ENCODE data around the gene ADK.
"Not testable (repeated sequence)": the region's sequence is repeated elsewhere in the genome, so short reads cannot be mapped to it uniquely, and the experiment has no call there.

ADK gene

DNA sequence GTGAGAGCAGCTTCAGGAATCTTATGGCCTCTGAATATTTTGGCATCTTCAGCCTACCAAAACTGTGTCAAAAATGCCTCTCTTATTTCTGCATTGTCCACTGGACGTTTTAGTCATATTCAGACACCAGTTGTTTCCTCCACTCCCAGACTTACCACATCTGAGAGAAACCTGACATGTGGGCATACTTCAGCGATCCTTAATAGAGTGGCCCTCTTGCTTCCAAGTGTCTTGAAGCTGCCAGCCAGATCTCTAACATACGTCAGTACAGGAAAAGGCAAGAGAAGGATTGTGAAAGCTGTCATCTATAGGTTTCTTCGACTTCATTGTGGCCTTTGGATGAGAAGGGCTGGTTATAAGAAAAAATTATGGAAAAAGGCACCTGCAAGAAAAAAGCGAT is 376.6 kb downstream of the ADK start:
- not testable (repeated sequence) for H3K4me3 ChIP-seq (ENCODE audit: low read length); DNase-seq (ENCODE audit: low read depth); H3K9me3 ChIP-seq (ENCODE audit: control insufficient read depth, low read length); H3K27me3 ChIP-seq (replicated peaks; ENCODE audit: control insufficient read depth, insufficient read depth, low read length); H3K9ac ChIP-seq (ENCODE audit: low read length); H3K36me3 ChIP-seq (ENCODE audit: control insufficient read depth, insufficient read depth, low read length, severe bottlenecking); H3K4me1 ChIP-seq (ENCODE audit: control insufficient read depth, insufficient read depth, low read length)

DNA sequence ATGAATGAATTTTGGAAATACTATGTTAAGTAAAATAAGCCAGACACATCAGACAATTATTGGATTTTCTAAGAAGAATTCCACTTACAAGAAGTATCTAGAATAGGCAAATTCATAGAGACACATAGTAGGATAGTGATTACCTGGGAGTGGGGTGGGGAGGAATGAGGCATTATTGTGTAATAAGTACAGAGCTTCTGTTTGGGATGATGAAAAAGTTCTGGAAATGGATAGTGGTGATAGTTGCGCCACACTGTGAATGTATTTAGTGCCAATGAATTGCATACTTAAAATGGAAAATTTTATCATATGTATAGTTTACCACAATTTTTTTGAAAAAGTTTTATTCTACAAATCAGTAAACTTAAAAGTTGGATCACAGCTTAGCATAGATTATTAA is 378.2 kb downstream of the ADK start:
- Histone ChIP-seq H3K36me3 (ENCODE audit: control insufficient read depth, insufficient read depth, low read length, severe bottlenecking) (no peaks in the 10 kb centered on the region), H3K4me3 (ENCODE audit: low read length) (no peak overlapping the region), H3K4me1 (ENCODE audit: control insufficient read depth, insufficient read depth, low read length) (no peaks in the 10 kb centered on the region), H3K27me3 (replicated peaks; ENCODE audit: control insufficient read depth, insufficient read depth, low read length) (no peaks in the 10 kb centered on the region), H3K9me3 (ENCODE audit: control insufficient read depth, low read length) (no peaks in the 10 kb centered on the region), H3K9ac (ENCODE audit: low read length) (no peak overlapping the region)
- peak; percentile 25 for DNase-seq (ENCODE audit: low read depth)

DNA sequence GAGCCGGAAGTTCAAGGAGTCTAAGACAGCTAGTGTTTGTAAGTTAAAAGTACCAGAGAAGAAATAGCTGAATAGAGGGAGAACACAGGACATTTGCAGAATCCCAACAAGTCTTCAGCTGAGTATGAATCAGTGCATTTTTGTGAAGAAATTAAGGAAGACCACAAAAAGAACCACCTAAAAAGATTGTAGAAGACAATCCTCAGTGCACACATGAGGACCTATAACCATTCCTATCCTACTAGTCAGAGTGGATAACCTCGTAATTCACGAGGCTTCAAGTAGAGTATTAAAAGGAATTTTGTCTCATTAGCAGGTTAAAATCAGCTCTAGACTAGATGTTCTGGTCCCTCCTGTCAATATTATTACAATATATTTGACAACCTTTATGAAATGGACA is 380.0 kb downstream of the ADK start:
- H3K9ac ChIP-seq (ENCODE audit: low read length): no peak overlapping the region
- H3K4me1 ChIP-seq (ENCODE audit: control insufficient read depth, insufficient read depth, low read length): no peaks in the 10 kb centered on the region
- no peaks in the 10 kb centered on the region for H3K36me3 ChIP-seq (ENCODE audit: control insufficient read depth, insufficient read depth, low read length, severe bottlenecking)
- no peak for DNase-seq (ENCODE audit: low read depth)
- no peaks in the 10 kb centered on the region for H3K9me3 ChIP-seq (ENCODE audit: control insufficient read depth, low read length)
- no peak overlapping the region for H3K4me3 ChIP-seq (ENCODE audit: low read length)
- H3K27me3 ChIP-seq (replicated peaks; ENCODE audit: control insufficient read depth, insufficient read depth, low read length): no peaks in the 10 kb centered on the region

DNA sequence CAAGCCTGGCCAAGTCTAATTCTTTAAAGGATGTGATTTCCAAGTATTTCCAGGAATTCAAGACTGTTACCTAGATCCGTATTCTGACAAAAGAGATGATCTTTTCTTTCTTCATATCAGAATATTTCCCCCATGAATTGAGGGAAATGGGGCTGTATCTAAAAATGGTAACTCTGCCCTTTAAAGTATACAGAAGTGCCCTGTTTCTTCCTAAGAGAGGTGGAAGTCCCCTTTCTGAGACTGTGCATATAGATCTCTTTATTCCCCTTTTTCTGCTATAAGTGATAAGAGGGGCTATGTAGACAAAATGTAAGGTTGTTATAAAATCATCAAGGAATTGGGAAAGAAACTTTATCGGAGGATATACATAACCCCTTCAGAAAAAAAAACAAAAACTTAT is 388.3 kb downstream of the ADK start:
- H3K36me3 ChIP-seq (ENCODE audit: control insufficient read depth, insufficient read depth, low read length, severe bottlenecking): no peaks in the 10 kb centered on the region
- no peaks in the 10 kb centered on the region for H3K9me3 ChIP-seq (ENCODE audit: control insufficient read depth, low read length)
- no peak overlapping the region for H3K4me3 ChIP-seq (ENCODE audit: low read length)
- peaks cover 20% of the 10 kb centered on the region for H3K4me1 ChIP-seq (ENCODE audit: control insufficient read depth, insufficient read depth, low read length)
- H3K9ac ChIP-seq (ENCODE audit: low read length): no peak overlapping the region
- DNase-seq (ENCODE audit: low read depth): no peak
- no peaks in the 10 kb centered on the region for H3K27me3 ChIP-seq (replicated peaks; ENCODE audit: control insufficient read depth, insufficient read depth, low read length)

DNA sequence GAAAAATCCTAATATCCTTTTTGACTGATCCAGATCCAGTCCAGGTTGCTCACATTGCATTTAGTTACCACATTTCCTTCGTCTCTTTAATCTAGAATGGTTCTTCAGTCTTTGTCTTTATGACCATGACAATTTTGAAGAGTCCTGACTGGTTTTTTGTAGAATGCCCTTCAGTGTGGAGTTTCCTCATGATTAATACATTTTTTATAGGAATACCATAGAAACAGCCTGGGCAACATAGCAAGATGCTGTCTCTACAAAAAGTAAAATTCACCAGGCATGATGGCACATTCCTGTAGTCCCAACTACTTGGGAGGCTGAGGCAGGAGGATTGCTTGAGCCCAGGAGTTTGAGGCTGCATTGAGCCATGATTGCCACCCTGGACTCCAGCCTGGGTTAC is 390.4 kb downstream of the ADK start:
- no peaks in the 10 kb centered on the region for H3K36me3 ChIP-seq (ENCODE audit: control insufficient read depth, insufficient read depth, low read length, severe bottlenecking)
- no peak overlapping the region for H3K9ac ChIP-seq (ENCODE audit: low read length)
- no peak overlapping the region for H3K4me3 ChIP-seq (ENCODE audit: low read length)
- no peaks in the 10 kb centered on the region for H3K9me3 ChIP-seq (ENCODE audit: control insufficient read depth, low read length)
- DNase-seq (ENCODE audit: low read depth): no peak
- H3K27me3 ChIP-seq (replicated peaks; ENCODE audit: control insufficient read depth, insufficient read depth, low read length): no peaks in the 10 kb centered on the region
- peaks cover 31% of the 10 kb centered on the region for H3K4me1 ChIP-seq (ENCODE audit: control insufficient read depth, insufficient read depth, low read length)

DNA sequence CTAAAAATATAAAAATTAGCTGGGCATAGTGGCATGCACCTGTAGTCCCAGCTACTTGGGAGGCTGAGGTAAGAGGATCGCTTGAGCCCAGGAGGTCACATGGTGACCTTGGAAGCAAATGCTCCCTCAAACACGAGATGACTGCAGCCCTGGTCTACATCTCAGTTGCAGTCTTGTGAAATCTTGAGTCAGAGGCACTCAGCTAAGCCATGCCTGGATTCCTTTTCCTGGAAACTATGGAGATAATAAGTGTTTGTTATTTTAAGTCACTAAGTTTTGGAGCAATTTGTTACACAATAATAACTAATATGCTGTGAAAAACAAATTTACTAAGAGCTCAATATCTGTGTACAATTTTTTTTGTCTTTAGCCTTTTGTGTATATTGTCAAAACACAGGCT is 391.1 kb downstream of the ADK start:
- Histone ChIP-seq H3K36me3 (ENCODE audit: control insufficient read depth, insufficient read depth, low read length, severe bottlenecking) (no peaks in the 10 kb centered on the region), H3K9me3 (ENCODE audit: control insufficient read depth, low read length) (no peaks in the 10 kb centered on the region), H3K4me1 (ENCODE audit: control insufficient read depth, insufficient read depth, low read length) (peaks cover 31% of the 10 kb centered on the region), H3K27me3 (replicated peaks; ENCODE audit: control insufficient read depth, insufficient read depth, low read length) (no peaks in the 10 kb centered on the region), H3K4me3 (ENCODE audit: low read length) (peak overlapping the region; percentile 61), H3K9ac (ENCODE audit: low read length) (peak overlapping the region; percentile 63)
- DNase-seq (ENCODE audit: low read depth): peak; percentile 96

DNA sequence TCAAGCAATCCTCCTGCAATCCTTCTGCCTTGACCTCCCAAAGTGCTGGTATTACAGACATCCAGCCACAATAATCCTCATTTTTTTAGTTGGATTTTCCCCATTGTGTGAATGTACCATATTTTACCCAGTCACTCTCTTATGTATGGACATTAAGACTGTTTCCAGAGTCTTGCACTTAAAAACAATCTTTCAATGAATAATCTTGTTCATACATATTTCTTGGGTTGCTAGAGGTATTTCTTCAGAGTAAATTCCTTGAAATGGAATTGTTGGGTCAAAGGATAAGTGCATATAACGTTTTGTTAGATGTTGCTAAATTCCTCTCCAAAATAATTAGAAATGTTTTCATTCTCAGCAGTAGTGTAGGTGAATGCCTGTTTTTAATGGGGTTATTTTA is 392.3 kb downstream of the ADK start:
- no peaks in the 10 kb centered on the region for H3K36me3 ChIP-seq (ENCODE audit: control insufficient read depth, insufficient read depth, low read length, severe bottlenecking)

DNA sequence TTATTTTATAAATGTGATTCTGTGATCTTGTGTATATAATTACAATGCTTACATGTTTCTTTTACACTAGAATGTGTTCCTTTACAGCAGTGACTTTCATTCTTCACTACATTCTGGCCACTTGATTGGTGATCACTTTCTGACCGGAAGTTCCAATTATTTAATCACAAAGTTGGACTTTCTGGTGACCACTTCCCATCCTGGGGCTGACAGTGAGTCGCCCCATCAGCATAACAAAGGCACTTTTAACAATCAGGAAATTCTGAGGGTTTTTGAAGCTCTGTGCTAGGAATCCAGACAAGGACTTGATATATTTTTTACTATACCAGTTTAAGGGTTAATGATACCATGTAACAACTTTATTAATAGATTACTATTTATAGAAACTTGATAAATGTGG is 393.1 kb downstream of the ADK start:
- Histone ChIP-seq H3K9me3 (ENCODE audit: control insufficient read depth, low read length) (no peaks in the 10 kb centered on the region), H3K4me1 (ENCODE audit: control insufficient read depth, insufficient read depth, low read length) (peaks cover 31% of the 10 kb centered on the region), H3K4me3 (ENCODE audit: low read length) (peak overlapping the region; percentile 27), H3K36me3 (ENCODE audit: control insufficient read depth, insufficient read depth, low read length, severe bottlenecking) (no peaks in the 10 kb centered on the region), H3K9ac (ENCODE audit: low read length) (no peak overlapping the region), H3K27me3 (replicated peaks; ENCODE audit: control insufficient read depth, insufficient read depth, low read length) (no peaks in the 10 kb centered on the region)
- peak; percentile 34 for DNase-seq (ENCODE audit: low read depth)

More for the DNA sequence above, 392.3 kb downstream of the ADK start:
- Histone ChIP-seq H3K4me3 (ENCODE audit: low read length) (no peak overlapping the region), H3K4me1 (ENCODE audit: control insufficient read depth, insufficient read depth, low read length) (peaks cover 31% of the 10 kb centered on the region), H3K27me3 (replicated peaks; ENCODE audit: control insufficient read depth, insufficient read depth, low read length) (no peaks in the 10 kb centered on the region), H3K9ac (ENCODE audit: low read length) (no peak overlapping the region), H3K9me3 (ENCODE audit: control insufficient read depth, low read length) (no peaks in the 10 kb centered on the region)
- DNase-seq (ENCODE audit: low read depth): peak; percentile 69

DNA sequence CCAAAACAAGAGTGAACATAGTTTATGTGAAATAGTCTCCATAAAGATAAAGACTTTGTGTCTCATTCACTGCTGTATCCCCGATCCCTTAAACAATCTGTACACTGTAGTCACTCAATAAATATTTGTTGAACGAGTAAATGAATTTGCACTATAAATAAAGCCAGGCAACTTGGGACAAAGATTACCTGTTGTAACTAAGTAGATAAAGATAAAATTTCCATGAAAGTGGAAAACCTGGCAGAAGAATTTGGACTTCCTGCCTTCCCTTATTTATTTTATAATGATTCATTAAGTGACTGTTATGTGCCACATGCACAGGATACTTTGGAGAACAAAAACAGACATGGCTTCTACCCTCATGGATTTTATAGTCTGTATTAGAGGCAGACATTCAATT is 397.7 kb downstream of the ADK start:
- no peak overlapping the region for H3K4me3 ChIP-seq (ENCODE audit: low read length)
- no peak overlapping the region for H3K9ac ChIP-seq (ENCODE audit: low read length)
- H3K27me3 ChIP-seq (replicated peaks; ENCODE audit: control insufficient read depth, insufficient read depth, low read length): no peaks in the 10 kb centered on the region
- no peaks in the 10 kb centered on the region for H3K9me3 ChIP-seq (ENCODE audit: control insufficient read depth, low read length)
- peaks cover 17% of the 10 kb centered on the region for H3K4me1 ChIP-seq (ENCODE audit: control insufficient read depth, insufficient read depth, low read length)
- H3K36me3 ChIP-seq (ENCODE audit: control insufficient read depth, insufficient read depth, low read length, severe bottlenecking): no peaks in the 10 kb centered on the region
- no peak for DNase-seq (ENCODE audit: low read depth)

DNA sequence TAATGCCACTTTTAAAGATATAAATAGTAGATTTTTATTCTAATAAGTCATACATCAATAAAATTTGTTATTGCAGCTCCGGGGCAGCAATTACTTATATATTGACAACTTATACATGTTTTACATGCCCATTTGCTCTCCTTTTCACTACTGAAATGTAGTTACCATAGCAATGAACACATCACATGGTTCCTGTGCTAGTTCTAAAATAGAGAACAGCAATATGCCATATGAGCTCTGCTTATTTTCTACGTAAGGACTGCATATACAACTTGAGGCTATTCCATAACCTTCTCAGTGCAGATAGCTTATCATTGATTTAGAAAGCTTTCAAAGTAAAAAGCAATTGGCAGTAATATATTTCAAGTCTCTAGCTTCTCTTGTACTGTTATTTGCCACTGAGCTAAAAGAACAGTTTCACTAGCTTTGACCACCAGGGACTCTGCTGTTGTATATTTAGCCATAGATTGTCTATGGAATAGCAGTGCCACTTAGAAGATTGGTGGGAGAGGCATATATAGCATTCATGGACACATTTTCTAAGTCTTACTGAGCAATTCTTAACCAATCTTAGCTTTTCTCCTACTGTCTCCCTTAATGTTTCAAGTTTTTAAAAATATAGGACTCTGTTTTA is 405.2 kb downstream of the ADK start:
- Histone ChIP-seq H3K27me3 (replicated peaks; ENCODE audit: control insufficient read depth, insufficient read depth, low read length) (no peaks in the 10 kb centered on the region), H3K4me1 (ENCODE audit: control insufficient read depth, insufficient read depth, low read length) (no peaks in the 10 kb centered on the region)

DNA sequence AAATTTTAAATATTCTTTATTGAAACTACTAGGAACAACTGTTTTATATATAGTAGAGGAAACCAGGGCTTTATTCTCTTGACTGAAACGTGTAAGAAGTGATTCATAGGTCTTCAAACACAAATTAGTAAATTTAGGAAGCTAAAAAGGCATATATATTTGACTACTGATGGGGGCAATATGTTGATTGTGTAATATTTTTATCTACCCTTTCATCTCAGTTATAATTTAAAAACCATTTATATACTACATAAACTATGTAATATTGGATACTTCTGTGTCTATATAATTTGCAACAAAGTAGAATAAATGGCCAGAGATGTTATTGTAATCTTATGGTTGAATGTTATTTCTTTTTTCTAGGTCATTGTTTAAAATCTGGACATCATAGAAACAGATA is 406.1 kb downstream of the ADK start:
- Histone ChIP-seq H3K4me3 (ENCODE audit: low read length) (no peak overlapping the region), H3K9ac (ENCODE audit: low read length) (no peak overlapping the region), H3K27me3 (replicated peaks; ENCODE audit: control insufficient read depth, insufficient read depth, low read length) (no peaks in the 10 kb centered on the region), H3K4me1 (ENCODE audit: control insufficient read depth, insufficient read depth, low read length) (no peaks in the 10 kb centered on the region), H3K9me3 (ENCODE audit: control insufficient read depth, low read length) (no peaks in the 10 kb centered on the region), H3K36me3 (ENCODE audit: control insufficient read depth, insufficient read depth, low read length, severe bottlenecking) (peaks cover 14% of the 10 kb centered on the region)
- no peak for DNase-seq (ENCODE audit: low read depth)

More for the DNA sequence above, 405.2 kb downstream of the ADK start:
- Histone ChIP-seq H3K9me3 (ENCODE audit: control insufficient read depth, low read length) (no peaks in the 10 kb centered on the region), H3K4me3 (ENCODE audit: low read length) (no peak overlapping the region), H3K9ac (ENCODE audit: low read length) (no peak overlapping the region), H3K36me3 (ENCODE audit: control insufficient read depth, insufficient read depth, low read length, severe bottlenecking) (peaks cover 14% of the 10 kb centered on the region)
- no peak for DNase-seq (ENCODE audit: low read depth)

DNA sequence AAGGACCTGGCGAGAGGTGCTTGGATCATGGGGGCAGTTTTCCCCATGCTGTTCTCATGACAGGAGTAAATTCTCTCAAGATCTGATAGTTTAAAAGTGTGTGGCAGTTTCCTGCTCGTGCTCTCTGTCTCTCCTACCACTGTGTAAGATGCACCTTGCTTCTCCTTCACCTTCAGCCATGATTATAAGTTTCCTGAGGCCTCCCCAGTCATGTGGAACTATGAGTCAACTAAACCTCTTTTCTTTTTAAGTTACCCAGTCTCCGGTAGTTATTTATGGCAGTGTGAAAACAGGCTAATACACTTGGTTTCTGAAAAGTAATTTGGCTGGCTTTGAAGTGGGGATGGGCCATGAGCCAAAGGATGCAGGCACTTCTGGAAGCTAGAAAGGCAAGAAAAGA is 407.4 kb downstream of the ADK start:
- no peak overlapping the region for H3K4me3 ChIP-seq (ENCODE audit: low read length)
- no peaks in the 10 kb centered on the region for H3K9me3 ChIP-seq (ENCODE audit: control insufficient read depth, low read length)
- no peak for DNase-seq (ENCODE audit: low read depth)
- H3K9ac ChIP-seq (ENCODE audit: low read length): no peak overlapping the region
- H3K36me3 ChIP-seq (ENCODE audit: control insufficient read depth, insufficient read depth, low read length, severe bottlenecking): peaks cover 14% of the 10 kb centered on the region
- no peaks in the 10 kb centered on the region for H3K27me3 ChIP-seq (replicated peaks; ENCODE audit: control insufficient read depth, insufficient read depth, low read length)
- no peaks in the 10 kb centered on the region for H3K4me1 ChIP-seq (ENCODE audit: control insufficient read depth, insufficient read depth, low read length)

Data from adipocyte (in vitro differentiated cells).